ENCODE data around the gene FPR2.
"Not testable (repeated sequence)": the region's sequence is repeated elsewhere in the genome, so short reads cannot be mapped to it uniquely, and the experiment has no call there.

Gene FPR2

DNA sequence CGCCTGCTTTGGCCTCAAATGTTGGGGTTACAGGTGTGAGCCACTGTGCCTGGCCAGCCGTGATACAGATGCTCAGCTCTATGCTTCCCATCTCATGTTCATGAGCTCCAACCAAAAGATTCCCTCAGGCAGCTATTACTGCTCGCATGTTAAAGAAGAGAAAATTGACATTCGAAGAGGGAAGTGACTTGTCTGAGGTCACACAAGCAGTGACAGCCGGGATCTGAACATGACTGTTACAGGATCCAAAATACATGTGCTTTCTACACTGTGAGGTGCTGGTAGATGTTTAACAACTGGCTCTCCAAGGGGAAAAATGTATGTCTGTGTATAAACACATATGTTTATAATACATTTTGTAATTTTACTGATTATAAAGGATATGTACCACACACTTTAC is 20.6 kb upstream of the FPR2 start:
- DNase-seq = peak; percentile 51

DNA sequence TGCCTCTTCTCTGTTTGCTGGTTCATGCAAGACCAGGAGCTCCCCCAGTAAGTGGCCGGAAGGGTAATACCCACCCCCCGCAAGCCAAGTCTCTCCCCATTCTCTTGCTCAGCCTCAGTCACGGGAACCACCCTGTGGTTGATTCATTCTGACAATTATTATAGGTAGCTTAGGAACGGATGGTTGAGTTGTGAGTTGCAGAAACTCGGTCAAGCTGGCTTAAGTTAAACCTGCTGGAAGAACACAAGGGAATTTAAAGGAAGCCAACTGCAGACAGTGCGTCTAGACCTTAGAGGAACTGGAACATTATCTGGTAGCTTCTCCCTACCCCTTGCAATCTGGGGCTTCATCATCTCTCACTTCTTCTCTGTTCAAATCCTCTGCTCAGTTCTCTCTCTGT is 18.2 kb upstream of the FPR2 start:
- peak; percentile 56 for DNase-seq

DNA sequence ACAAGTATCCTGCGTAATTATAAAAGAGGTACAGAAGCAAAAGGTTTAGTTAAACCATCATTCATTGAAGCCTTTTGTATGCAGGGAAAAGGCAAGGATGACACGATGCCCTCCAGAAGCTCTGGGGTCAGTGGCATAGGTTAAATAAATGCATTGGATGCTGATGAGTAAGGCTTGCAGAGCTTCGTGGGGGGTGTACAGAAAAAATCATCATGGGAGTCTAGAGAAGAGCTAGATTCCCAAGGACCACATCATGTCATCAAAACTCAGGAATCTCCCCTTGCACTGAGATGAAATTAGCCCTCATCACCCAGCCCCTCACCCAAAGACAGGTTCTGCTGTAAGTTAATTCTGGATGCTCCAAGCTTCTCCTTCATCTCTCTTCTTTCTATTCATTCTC is 17.6 kb upstream of the FPR2 start:
- DNase-seq = no peak

DNA sequence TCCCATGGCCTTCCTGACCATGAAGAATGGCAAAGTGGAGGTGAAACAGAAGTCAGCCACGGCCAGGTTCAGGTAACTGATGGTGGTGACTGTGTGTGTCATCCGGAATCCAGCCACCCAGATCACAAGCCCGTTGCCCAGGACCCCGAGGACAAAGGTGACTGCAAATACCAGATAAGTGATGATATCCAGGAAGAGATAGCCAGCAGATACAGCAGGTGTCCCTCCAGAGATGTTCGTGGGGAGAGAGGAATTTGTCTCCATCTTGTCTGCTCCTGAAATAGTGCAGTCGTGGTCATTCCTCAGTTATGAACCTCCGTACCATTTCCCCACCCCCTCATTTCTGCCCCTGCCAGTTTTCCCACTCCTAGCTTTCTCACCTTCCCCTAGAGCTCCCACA is 14.2 kb upstream of the FPR2 start:
- DNase-seq = no peak

DNA sequence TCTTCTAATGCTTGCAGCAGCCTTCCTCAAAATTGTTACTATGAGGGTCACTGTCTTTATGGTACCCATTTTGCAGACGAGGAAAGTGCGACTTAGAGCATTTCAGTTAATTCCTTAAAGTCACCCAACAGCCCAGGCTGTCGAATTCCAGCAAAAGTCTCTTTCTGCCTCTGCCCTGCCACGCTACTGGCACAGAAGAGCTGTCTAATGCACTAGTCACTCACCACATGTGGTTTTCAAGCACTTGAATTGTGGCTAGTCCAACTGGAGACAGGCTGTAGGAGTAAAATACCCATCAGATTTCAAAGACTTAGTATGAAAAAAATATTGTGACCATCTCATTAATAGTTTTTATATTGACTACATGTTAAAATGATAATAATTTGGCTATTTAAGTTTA is 11.0 kb upstream of the FPR2 start:
- no peak for DNase-seq

DNA sequence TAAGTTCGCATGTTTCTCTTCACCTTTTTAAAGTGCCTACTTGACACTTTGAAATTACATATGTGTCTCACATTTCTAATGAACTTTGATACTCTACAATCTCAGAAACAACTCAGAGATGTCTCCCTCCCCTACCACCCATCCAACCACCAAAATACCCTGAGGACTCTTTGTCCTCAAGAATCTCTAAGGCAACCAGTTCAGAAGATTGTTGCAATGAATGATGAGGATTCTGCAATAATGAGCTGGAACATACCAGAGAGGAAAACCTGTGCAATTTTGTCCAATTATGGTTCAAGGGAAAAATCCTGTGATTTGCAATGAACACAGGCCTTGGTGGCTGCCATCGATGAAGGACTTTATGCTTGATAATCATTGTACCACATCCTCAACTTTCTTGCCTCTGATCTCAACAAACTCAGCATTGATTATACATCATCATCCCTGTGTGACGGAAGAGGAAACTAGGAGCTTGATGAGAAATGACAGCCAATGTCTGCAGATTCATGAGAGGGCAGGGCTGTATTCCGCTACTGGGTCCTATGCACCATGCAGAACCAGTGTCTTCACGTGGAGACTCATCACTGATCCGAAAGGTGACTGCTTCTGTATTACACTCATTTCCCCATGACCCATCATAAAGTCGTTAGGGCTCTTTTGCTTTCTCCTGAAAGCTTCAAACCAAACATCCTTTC is 10.4 kb upstream of the FPR2 start:
- no peak for DNase-seq

DNA sequence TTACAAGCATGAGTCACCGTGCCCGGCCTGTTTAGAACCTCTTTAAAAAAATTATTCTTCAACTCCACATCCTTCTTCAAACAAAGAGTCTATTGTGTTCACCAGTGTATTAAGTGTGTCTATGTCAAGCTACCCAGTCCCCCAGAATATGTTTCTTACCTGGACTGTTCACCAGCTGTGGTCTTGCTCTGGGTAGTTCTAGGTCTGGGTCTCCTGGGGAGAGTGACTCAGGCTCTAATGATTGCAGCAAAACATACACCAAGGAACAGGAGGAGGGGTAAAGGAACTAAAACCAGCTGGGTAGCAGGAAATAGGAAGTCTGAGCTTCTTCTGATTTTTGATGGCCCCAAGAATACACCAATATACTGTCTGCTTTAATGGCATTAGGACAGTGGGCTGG is 9.3 kb upstream of the FPR2 start, which contains the start of gene FPR1:
Gene FPR1 (minus strand): TSS at position 224 of the 400 bp plus-strand sequence. CDS start 4,884 bp downstream, outside the sequence.
- DNase-seq = no peak

DNA sequence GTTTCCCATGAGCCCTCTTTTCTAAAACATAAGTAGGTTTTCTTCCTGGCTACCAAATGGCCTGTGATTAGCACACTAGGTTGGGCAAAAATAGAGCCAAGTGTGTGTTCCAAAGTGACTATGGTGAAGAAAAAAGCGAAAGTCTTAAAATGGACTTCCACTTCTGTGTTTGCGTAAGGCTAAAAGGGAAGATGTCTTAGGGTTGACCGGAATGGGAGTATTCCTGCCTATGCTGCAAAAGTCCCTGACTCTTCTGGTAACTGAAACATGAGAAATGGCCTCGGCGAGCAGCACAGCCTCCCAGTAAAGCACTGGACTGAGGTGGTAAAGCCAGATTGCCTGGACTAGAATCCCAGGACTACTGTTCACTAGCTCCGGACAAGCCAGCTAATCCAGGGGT is 6.9 kb upstream of the FPR2 start:
- DNase-seq = no peak

DNA sequence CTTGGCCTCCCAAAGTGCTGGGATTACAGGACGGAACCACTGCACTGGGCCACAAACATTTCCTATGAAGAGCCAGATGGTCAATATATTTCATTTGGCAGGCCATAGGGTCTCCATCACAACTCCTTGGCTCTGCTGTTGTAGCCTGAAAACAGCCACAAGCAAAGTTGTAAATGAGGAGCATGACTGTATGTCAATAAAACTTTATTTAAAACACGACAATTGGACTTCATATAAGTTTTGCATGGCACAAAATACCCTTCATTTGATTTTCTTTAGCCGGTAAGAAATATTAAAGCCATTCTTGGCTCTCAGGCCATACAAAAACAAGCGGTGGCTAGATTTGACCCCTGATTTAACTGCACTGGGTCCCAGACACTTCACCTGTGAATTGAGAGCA is 6.2 kb upstream of the FPR2 start:
- no peak for DNase-seq

DNA sequence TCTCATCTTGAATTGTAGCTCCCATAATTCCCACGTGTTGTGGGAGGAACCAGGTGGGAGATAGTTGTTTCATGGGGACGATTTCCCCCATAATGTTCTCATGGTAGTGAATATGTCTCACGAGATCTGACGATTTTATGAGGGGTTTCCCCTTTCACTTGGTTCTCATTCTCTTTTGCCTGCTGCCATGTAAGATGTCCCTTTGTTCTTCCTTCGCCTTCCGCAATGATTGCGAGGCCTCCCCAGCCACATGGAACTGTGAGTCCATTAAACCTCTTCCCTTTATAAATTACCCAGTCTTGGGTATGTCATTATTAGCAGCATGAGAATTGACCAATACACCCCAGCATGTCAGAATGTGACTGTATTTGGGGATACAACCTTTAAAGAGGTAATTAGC is 5.4 kb upstream of the FPR2 start:
- DNase-seq = no peak

DNA sequence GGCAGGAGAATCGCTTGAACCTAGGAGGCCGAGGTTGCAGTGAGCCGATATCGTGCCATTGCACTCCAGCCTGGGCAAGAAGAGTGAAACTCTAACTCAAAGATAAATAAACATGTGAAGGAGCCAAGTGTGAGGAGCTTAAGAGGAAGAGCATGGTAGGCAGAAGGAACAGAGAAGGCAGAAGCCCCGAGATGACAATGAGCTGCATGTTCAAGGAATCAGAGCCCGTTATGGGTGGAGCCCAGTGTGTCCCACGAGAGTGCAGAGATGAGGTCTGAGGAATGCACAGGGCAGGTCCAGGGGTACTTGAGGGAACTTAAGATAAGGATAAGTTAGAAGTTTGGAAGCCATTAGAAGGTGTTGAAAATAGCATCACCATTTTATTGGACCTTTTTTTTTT is 716 bp downstream of the FPR2 start:
- DNase-seq = no peak

DNA sequence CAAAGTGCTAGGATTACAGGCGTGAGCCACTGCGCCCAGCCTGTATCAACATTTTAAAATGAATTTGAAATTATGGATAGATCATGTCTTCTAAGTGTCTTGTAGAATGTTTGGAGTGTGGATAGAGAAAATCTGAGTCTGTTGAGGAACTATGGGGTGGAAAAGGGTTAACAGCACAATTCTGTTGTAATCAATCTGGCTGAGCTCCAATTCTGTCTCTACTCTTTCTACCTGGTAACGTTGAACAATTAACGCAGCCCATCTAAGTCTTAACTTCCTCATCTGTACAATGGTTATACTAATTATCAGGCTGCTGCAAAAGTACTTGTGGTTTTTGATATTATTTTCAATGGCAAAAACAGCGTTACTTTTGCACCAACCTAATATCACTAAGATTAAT is 4.1 kb downstream of the FPR2 start:
- DNase-seq = no peak

DNA sequence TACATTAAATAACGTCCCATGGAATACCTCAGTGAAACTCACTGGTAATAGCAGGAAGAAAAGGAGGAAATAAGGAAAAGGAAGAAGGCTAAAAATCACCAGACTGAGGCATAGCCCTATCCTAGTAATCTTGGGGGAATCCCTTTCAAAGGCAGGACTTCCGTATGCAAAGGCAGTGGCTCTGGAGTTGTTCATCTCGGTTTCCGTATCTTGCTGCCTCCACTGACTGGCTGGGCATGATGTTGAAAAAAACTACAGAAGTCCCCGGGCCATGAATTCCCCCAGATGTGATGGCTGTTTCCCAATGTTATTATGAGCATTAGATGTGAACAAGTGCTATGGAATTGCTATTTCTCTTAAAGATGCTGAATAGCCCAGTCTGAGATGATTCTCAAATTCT is 5.5 kb downstream of the FPR2 start:
- DNase-seq = no peak

DNA sequence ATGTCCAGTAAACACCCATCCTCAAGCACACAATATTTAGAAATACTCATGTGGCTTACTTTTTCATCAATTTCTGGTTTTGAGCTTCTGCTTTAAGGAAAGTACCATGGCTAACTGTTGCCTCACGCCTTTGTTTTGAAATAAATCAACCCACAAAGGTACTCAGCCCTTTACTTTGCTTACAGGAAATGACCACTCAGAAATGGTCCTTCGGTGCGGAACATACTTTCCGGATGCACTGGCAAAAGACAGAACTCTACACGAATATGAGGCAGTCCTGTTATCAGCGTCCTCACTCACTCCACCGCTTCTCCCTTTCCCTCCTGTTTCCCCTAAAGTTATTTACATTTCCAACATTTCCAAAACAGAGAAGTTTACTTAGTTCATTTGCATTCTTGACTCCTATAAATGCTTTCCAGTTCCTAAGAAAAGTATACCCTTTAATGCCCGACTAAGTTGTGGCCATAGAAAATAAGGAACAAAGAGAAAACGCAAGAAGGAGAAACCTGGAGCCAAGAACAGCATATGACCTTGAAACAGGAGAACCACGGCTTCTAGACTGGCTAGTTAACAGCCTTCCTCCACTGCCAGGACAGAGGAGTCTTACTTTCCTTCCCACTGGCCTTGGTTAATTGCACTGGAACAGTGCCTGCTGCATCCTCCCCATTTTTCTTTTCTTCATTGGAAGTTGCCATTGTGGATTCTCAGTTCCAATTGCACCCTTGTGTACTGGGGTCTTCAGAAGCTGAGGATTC is 10.6 kb downstream of the FPR2 start:
- DNase-seq = no peak

DNA sequence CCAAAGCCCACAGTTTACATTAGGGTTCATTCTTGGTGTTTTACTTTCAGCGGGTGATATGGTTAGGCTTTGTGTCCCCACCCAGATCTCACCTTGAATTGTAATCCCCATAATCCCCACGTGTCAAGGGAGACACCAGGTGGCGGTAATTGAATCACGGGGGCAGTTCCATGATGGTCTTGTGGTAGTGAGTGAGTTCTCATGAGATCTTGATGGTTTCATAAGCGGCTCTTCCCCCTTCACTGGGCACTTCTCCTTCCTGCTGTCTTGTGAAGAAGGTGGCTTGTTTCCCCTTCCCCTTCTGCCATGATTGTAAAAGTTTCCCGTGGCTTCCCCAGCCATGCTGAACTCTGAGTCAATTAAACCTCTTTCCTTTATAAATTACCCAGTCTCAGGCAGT is 12.0 kb downstream of the FPR2 start:
- no peak for DNase-seq

DNA sequence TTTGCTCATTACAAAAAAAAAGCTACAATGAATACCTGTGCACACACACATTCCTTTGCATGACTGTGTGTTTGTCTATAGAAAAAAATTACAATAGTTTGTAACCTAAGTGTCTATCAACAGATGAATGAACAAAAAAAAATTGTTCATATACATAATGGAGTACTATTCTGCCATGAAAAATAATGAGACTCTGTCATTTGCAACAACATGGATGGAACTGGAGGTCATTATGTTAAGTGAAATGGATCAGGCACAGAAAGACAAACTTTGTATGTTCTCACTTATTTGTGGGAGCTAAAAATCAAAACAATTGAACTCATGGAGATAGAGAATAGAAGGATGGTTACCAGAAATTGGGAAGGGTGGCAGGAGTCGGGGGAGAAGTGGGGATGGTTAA is 15.6 kb downstream of the FPR2 start:
- DNase-seq = not testable (repeated sequence)

DNA sequence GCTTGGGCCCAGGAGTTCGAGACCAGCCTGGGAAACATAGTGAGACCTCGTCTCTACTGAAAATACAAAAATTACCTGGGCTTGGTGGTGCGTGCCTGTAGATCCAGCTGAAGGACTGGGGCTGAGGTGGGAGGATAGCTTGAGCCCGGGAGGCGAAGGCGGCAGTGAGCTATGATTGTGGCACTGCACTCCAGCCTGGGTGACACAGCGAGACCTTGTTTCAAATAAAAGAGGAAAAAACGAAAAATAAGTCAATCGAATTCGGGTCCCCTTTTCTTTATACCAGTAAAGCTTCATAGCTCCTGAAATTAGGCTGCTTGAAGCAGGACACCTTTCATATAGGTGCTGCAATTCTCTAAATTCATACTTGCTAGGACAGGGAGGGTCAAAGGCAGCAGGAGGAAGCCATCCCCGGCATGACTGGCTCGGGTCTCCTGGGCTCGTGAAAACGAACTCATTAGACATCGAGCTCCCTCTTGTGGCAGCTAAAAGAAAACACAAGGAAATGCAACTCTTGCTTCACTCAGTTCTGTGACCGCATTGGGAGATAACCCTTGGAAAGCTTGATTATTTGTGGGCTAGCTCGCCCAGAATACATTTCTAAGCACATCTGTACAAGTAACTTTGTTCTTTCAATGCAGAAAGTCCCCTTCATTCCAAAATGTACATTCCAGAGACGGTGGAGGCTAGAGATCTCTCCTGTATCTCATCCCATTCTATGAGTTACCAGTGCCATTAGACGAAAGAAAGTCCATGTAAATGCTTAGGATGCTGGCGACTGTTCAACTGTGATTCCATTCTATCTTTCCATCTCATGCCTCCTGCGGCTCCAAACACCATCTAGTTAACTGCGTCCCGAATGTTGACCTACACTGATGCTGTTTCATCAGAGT is 16.8 kb downstream of the FPR2 start:
- peak; percentile 97 for DNase-seq

DNA sequence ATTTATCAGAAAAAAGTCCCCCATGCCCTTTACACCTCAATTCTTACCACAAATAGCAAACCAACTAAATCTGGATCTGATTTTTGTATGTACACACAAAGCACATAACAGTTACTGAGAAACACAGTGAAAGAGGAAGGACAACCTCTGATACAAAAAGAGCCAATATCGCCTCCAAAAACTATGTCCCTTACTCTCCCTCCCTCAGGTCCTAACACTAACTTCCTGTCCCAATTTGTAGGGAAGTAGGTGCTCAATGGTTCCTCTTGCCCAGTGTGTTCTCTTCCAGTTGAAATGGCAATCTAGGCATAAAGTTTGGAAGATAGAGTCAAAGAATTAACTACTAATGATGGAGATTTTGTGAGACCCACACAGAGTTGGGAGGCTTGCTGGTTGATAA is 18.2 kb downstream of the FPR2 start:
- DNase-seq = no peak

DNA sequence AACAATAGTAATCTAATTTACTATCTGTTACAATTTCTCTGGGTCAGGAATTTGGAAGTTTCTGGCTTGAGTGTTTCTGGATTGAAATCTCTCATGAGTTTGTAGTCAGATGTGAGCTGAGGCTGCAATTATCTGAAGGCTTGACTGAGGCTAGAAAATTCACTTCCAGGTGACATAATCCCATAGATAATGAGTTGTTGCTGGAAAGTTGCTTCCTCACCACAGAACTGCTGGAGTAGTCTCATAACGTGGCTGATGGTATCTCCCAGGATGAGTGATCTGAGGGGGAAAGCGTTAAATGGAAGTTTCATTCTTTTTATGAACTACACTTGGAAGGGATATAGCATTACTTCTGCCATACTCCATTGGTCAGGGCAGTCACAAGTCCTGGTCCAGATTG is 18.7 kb downstream of the FPR2 start:
- DNase-seq = no peak

DNA sequence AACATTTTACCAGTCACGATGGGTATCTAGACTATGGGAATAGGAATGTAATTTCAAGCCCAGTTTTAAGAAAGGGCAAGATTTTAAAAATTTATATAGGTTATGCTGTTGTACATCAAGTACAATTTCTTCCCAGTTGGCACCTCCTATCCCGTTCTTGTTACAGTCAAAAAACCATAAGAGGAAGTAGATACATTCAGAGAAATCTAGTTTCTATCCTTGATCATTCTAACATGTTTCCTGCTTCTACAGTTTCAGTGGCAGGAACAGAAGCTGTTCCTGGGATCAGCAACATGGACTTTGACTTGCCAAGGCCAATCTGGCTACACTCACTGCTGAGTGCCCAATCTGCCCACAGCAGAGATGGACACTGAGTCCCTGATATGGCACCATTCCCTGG is 19.3 kb downstream of the FPR2 start:
- peak; percentile 27 for DNase-seq

DNA sequence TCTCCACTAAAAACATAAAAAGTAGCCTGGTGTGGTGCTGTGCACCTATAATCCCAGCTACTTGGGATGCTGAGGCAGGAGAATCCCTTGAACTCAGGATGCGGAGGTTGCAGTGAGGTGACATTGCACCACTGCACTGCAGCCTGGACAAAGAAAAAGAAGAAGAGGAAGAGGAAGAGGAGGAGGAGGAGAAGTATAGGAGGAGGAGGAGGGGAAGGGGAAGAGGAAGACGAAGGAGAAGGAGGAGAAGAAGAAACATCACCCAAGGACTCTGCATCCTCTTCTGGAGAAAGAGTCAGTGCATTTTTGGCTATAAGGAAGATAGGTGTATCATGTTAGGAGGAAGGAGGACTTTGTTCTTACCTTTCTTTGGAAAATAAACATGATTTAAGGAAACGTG is 21.0 kb downstream of the FPR2 start:
- no peak for DNase-seq

DNA sequence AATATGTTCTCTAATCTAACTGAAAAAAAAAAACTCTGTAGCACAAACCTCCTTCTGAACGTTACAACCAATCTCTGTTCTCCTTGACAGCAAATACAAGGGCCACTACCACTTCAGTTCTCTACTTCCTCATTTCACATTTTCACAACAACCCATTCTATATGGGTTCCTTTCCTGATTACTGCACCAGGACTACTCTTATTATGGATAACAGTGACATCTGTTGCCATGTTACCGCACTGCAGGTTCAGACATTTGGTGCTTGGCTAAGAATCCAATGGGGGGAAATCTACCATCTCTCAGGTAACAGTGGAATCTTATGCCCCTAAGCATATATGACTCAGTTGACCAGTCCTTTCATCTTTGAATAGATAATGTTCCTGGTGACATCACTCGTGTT is 22.4 kb downstream of the FPR2 start:
- peak; percentile 95 for DNase-seq

DNA sequence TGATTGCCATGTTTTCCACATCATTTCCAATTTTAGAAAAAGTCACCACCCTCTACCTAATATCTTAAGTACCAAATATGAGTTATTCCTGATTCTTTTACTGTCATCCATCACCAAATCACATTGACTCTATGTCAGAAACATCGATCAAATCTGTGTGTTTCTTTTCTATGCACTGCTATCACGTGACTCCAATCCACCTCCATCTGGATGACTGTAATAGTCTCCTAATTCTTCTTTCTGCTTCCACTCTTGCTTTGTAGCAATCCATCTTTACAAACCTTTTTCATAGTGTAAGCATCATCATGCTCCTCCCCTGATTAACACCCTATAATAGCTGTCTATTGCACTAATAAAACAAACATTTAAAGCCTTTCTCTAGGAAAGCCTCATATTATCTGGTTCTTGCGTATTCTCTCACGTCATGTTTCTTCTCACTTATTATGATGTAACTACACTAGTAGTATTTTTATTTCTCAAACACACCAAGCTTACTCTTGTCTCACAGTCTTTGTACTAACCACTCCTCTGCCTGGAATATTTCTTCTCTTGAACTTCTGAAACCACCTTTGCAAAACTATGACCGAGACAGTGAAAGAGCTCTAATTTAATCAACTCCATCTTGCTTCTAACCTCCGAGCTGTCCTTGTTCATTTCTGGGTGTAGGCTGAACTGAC is 23.3 kb downstream of the FPR2 start:
- DNase-seq = no peak
